NB4 (cell line): Measurements from ENCODE around the gene DUOX2.

ENCODE experiments used
- CTCF ChIP-seq: IDR thresholded peaks from one replicate; pipeline ENCODE4 v1.5.1; 2012; ENCODE audit warnings: low read depth, low read length
- MYC ChIP-seq: IDR thresholded peaks from 2 replicates; pipeline ENCODE4 v1.6.1; 2011; ENCODE audit warnings: low read depth, low read length
- POLR2A ChIP-seq: IDR thresholded peaks from 2 replicates; pipeline ENCODE4 v1.6.1; 2011; ENCODE audit warnings: mild to moderate bottlenecking; ENCODE audit not compliant: insufficient read length; ENCODE audit errors: extremely low read depth

- no peak for TF ChIP-seq CTCF
- TF ChIP-seq POLR2A: no peak
- no peak for TF ChIP-seq MYC
These were observed 24.9 kb downstream of the DUOX2 start for GRCh38 chr15:45088801-45089711.
